A549 (cell line): Measurements from ENCODE around the gene FOS. TPM values are rescaled to one million over a fixed set of nuclear protein-coding genes. Genes with fewer than 3 reads are reported as not detected.

ENCODE experiments used
- ATAC-seq, 2 experiments: fragments of 200-7000 bp in 1 of 2; fragments of >200 bp in 1 of 2; cut with Nextera tagmentation in 1 of 2; cut with Tn5 transposase in 1 of 2; 3 replicates each; pipeline versions ENCODE4 v1.8.0 to v1.9.1; 2018 to 2020; ENCODE audit warnings: mild to moderate bottlenecking in 1 of 2, moderate library complexity in 1 of 2
- CTCF ChIA-PET: fragments of 300-600 bp; sonication (Branson Sonifier 250); formaldehyde crosslinking; extraction: SDS; loops from one replicate; lab custom pipeline; 2021; ENCODE audit warnings: antibody characterized with exemption, inconsistent platforms; lab: Yijun Ruan, JAX
- POLR2A ChIA-PET: fragments of 350-600 bp; formaldehyde crosslinking; extraction: SDS; loops from one replicate; lab custom pipeline; 2021; ENCODE audit warnings: antibody characterized with exemption, inconsistent platforms; lab: Yijun Ruan, JAX
- DNase-seq, 2 experiments: peaks; one replicate each; pipeline versions ENCODE4 v3.0.0 to v3.0.0-alpha.2; 2011 to 2016; ENCODE audit warnings: low read depth in 1 of 2, low spot score in 1 of 2
- FAIRE-seq: peaks from 2 replicates; lab custom pipeline; 2011; peaks lifted over from hg19 to GRCh38; lab: Jason Lieb, UNC
- H3K27ac ChIP-seq, 2 experiments: fragments of >200 bp; sonication (Bioruptor Twin); formaldehyde crosslinking; 3 replicates each; pipeline ENCODE4 v1.5.1; 2016 to 2017
- H3K4me1 ChIP-seq: fragments of >200 bp; sonication (Bioruptor Twin); formaldehyde crosslinking; 3 replicates; pipeline ENCODE4 v1.6.1; 2016
- H3K4me2 ChIP-seq: fragments of >200 bp; sonication (Bioruptor Twin); formaldehyde crosslinking; 3 replicates; pipeline ENCODE4 v1.6.1; 2016
- H3K4me3 ChIP-seq: fragments of >200 bp; sonication (Bioruptor Twin); formaldehyde crosslinking; 3 replicates; pipeline ENCODE4 v1.5.1; 2016
- H3K9me3 ChIP-seq: fragments of >200 bp; sonication (Bioruptor Twin); formaldehyde crosslinking; 3 replicates; pipeline ENCODE4 v1.6.1; 2016
- CBX8 ChIP-seq: fragments of 200-600 bp; sonication (generic); IDR thresholded peaks from 2 replicates; pipeline ENCODE4 v1.6.1; 2016
- CHD4 ChIP-seq: fragments of 200-600 bp; sonication (generic); IDR thresholded peaks from 2 replicates; pipeline ENCODE4 v1.6.1; 2016; ENCODE audit warnings: antibody characterized with exemption, mild to moderate bottlenecking, borderline replicate concordance
- CTCF ChIP-seq: fragments of >200 bp; sonication (Bioruptor Twin); formaldehyde crosslinking; IDR thresholded peaks from 3 replicates; pipeline ENCODE4 v1.5.1; 2016
- EHF ChIP-seq: fragments of 250-450 bp; sonication (Bioruptor Pico); IDR thresholded peaks from 2 replicates; pipeline ENCODE4 v1.5.0; 2020; ENCODE audit warnings: mild to moderate bottlenecking
- EHMT2 ChIP-seq: fragments of 200-600 bp; sonication (generic); IDR thresholded peaks from 2 replicates; pipeline ENCODE4 v1.6.1; 2016; ENCODE audit warnings: antibody characterized with exemption, low read depth, mild to moderate bottlenecking, moderate library complexity
- EP300 ChIP-seq, 2 experiments: fragments of >200 bp; sonication (Bioruptor Twin); formaldehyde crosslinking; IDR thresholded peaks; 2 replicates in 1 of 2; 3 replicates in 1 of 2; pipeline ENCODE4 v1.6.1; 2016 to 2017
- FOSB ChIP-seq: fragments of 250-450 bp; sonication (Bioruptor Pico); IDR thresholded peaks from 2 replicates; pipeline ENCODE4 v1.5.0; 2020; ENCODE audit warnings: mild to moderate bottlenecking, moderate library complexity
- FOXS1 ChIP-seq: fragments of 250-450 bp; sonication (Bioruptor Pico); IDR thresholded peaks from 2 replicates; pipeline ENCODE4 v1.5.0; 2020; ENCODE audit warnings: mild to moderate bottlenecking, moderate library complexity
- GATA3 ChIP-seq: IDR thresholded peaks from 2 replicates; pipeline ENCODE4 v1.6.1; 2012; ENCODE audit warnings: borderline replicate concordance
- HDAC2 ChIP-seq: fragments of 200-600 bp; sonication (generic); IDR thresholded peaks from 2 replicates; pipeline ENCODE4 v1.6.1; 2016
- HES2 ChIP-seq: fragments of >200 bp; sonication (Bioruptor Twin); formaldehyde crosslinking; IDR thresholded peaks from 2 replicates; pipeline ENCODE4 v1.6.1; 2016
- HEYL ChIP-seq: fragments of 250-450 bp; sonication (Bioruptor Pico); IDR thresholded peaks from 2 replicates; pipeline ENCODE4 v1.8.0; 2021; ENCODE audit warnings: mild to moderate bottlenecking, moderate library complexity
- KDM1A ChIP-seq: fragments of 200-600 bp; sonication (generic); IDR thresholded peaks from 2 replicates; pipeline ENCODE4 v1.6.1; 2016; ENCODE audit warnings: low read depth, mild to moderate bottlenecking
- KDM5A ChIP-seq: fragments of 200-600 bp; sonication (generic); IDR thresholded peaks from 2 replicates; pipeline ENCODE4 v1.6.1; 2016; ENCODE audit warnings: antibody characterized with exemption, mild to moderate bottlenecking
- MAFK ChIP-seq: fragments of 450-650 bp; IDR thresholded peaks from 2 replicates; pipeline ENCODE4 v1.6.1; 2014; ENCODE audit not compliant: partially characterized antibody
- MAX ChIP-seq: IDR thresholded peaks from 2 replicates; pipeline ENCODE4 v1.6.1; 2012
- NFE2L2 ChIP-seq: fragments of 150-350 bp; conservative IDR thresholded peaks from 2 replicates; pipeline ENCODE4 v1.6.1; 2014; ENCODE audit warnings: low read length
- PBX3 ChIP-seq: IDR thresholded peaks from 2 replicates; pipeline ENCODE4 v1.6.1; 2012
- POLR2A ChIP-seq: IDR thresholded peaks from 2 replicates; pipeline ENCODE4 v1.6.1; 2012; ENCODE audit warnings: mild to moderate bottlenecking, low read length
- POLR2AphosphoS2 ChIP-seq: conservative IDR thresholded peaks from 2 replicates; pipeline ENCODE4 v1.6.1; 2012; ENCODE audit warnings: low read length, improper control_type of control experiment, inconsistent platforms
- RAD21 ChIP-seq, 2 experiments: fragments of >200 bp in 1 of 2; sonication (Bioruptor Twin) in 1 of 2; formaldehyde crosslinking in 1 of 2; IDR thresholded peaks in 1 of 2; conservative IDR thresholded peaks in 1 of 2; 2 replicates in 1 of 2; 3 replicates in 1 of 2; pipeline ENCODE4 v1.6.1; 2012 to 2018; ENCODE audit warnings: inconsistent platforms in 1 of 2
- REST ChIP-seq: fragments of 200-600 bp; sonication (generic); IDR thresholded peaks from 2 replicates; pipeline ENCODE4 v1.6.1; 2016; ENCODE audit warnings: antibody characterized with exemption, mild to moderate bottlenecking, moderate library complexity
- RFX5 ChIP-seq: fragments of 450-650 bp; IDR thresholded peaks from 2 replicates; pipeline ENCODE4 v1.7.1; 2014; ENCODE audit warnings: antibody characterized with exemption, mild to moderate bottlenecking, moderate library complexity
- RNF2 ChIP-seq: fragments of 200-600 bp; sonication (generic); IDR thresholded peaks from 2 replicates; pipeline ENCODE4 v1.6.1; 2016; ENCODE audit warnings: low read depth, mild to moderate bottlenecking, antibody characterized with exemption, moderate library complexity, borderline replicate concordance
- SMC3 ChIP-seq: fragments of >200 bp; sonication (Bioruptor Twin); formaldehyde crosslinking; IDR thresholded peaks from 3 replicates; pipeline ENCODE4 v1.6.1; 2018; ENCODE audit warnings: inconsistent platforms
- SREBF2 ChIP-seq: fragments of 450-650 bp; IDR thresholded peaks from 2 replicates; pipeline ENCODE4 v1.6.1; 2014; ENCODE audit warnings: mild to moderate bottlenecking, moderate library complexity
- TFCP2L1 ChIP-seq: fragments of 250-450 bp; sonication (Bioruptor Pico); IDR thresholded peaks from 2 replicates; pipeline ENCODE4 v1.5.0; 2021; ENCODE audit warnings: mild to moderate bottlenecking
- TP53 ChIP-seq: fragments of 250-450 bp; sonication (Bioruptor Pico); IDR thresholded peaks from 2 replicates; pipeline ENCODE4 v1.5.0; 2021; ENCODE audit warnings: mild to moderate bottlenecking, moderate library complexity
- USF2 ChIP-seq: fragments of 450-650 bp; IDR thresholded peaks from 2 replicates; pipeline ENCODE4 v1.6.1; 2014; ENCODE audit warnings: antibody characterized with exemption
- ZC3H11A ChIP-seq: fragments of 450-650 bp; IDR thresholded peaks from 2 replicates; pipeline ENCODE4 v1.6.1; 2014; ENCODE audit warnings: antibody characterized with exemption, mild to moderate bottlenecking
- ZNF302 ChIP-seq: fragments of 250-450 bp; sonication (Bioruptor Pico); IDR thresholded peaks from 2 replicates; pipeline ENCODE4 v1.9.0; 2021; ENCODE audit warnings: inconsistent platforms, mild to moderate bottlenecking, moderate library complexity
- ZSCAN20 ChIP-seq: fragments of 250-450 bp; sonication (Bioruptor Pico); IDR thresholded peaks from 2 replicates; pipeline ENCODE4 v1.8.0; 2022; ENCODE audit warnings: mild to moderate bottlenecking, moderate library complexity
- WGBS: methylation state at CpG from one replicate; pipeline ENCODE4 v1.1.6; 2017; ENCODE audit errors: missing lambda C conversion rate; 5-methylcytosine and 5-hydroxymethylcytosine counted together
- polyA plus RNA-seq, 4 experiments: library from polyadenylated mRNA; depleted of rRNA in 3 of 4; stranded (reverse); fragments of >200 nt; fragmentation: RNase III in 1 of 4; extraction: RNeasy Plus Mini Kit Qiagen cat#74134 plus additional on column Dnase treatment in 1 of 4; gene quantifications; 2 replicates in 3 of 4; 3 replicates in 1 of 4; pipeline ENCODE4 v1.2.3, GENCODE V29; 2011 to 2017
- TF ChIP-seq, protein P1 (sequence below): fragments of 250-450 bp; sonication (Bioruptor Pico); IDR thresholded peaks from 2 replicates; pipeline ENCODE4 v1.5.0; 2020; ENCODE audit warnings: low read depth, mild to moderate bottlenecking, moderate library complexity

FOS gene
- polyA plus RNA-seq, 2 of the 4 experiments (the other 2 are of a cell fraction): 4.2 to 256 TPM

DNA sequence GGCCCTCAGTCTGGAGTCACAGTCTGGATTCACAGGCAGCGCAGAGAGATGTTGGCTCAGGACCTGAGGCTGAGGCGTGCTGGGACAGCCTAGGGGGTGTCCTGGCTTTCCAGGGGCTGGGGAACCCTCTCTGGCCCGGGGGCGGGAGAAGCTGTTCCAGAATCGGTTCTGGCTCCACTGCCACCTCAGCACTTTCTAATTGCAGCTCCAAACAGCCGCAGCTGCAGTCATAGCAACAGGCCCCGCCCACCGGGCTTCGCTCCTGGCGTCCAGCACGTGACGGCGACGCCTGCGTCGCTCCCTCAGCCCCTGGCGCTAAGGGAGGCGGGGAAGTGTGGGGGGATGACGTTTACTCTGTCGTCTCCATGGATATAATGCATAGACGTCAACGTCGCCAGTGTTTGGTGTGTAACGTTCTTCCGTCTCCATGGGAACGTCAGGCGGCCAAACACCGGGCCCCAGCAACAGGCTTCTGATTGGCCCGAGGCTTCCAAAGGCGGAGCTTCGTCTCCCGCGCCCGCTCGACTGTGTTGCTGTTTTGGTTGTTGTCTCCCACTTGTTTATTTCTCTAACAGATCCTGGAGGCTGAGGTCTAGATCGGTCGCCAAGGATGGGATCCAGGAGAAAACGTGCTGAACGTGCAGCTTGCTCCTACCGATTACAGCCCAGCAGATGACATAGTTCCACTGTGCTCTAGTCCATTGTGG, 19.7 kb upstream of the FOS start (continued):
- TF ChIP-seq PBX3 (peak; percentile 79), ZNF302 (no peak), RNF2 (no peak), EP300 (IDR thresholded peaks at IDR 0.05) (no peak), KDM1A (no peak), TFCP2L1 (no peak), MAFK (peak; percentile 100), EHF (CRISPR knock-in tag) (no peak), HEYL (CRISPR knock-in tag) (no peak), POLR2AphosphoS2 (no peak), KDM5A (no peak), MAX (peak; percentile 97), ZSCAN20 (CRISPR knock-in tag) (no peak), REST (no peak), SMC3 (no peak), FOXS1 (CRISPR knock-in tag) (no peak), FOSB (CRISPR knock-in tag) (no peak), NFE2L2 (no peak), CBX8 (no peak), HDAC2 (no peak), TP53 (CRISPR knock-in tag) (no peak), CHD4 (no peak), GATA3 (no peak; the same call in 1 of the 2 replicates)
- TF ChIP-seq, protein P1, sequence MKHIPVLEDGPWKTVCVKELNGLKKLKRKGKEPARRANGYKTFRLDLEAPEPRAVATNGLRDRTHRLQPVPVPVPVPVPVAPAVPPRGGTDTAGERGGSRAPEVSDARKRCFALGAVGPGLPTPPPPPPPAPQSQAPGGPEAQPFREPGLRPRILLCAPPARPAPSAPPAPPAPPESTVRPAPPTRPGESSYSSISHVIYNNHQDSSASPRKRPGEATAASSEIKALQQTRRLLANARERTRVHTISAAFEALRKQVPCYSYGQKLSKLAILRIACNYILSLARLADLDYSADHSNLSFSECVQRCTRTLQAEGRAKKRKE (CRISPR knock-in tag): no peak

DNA sequence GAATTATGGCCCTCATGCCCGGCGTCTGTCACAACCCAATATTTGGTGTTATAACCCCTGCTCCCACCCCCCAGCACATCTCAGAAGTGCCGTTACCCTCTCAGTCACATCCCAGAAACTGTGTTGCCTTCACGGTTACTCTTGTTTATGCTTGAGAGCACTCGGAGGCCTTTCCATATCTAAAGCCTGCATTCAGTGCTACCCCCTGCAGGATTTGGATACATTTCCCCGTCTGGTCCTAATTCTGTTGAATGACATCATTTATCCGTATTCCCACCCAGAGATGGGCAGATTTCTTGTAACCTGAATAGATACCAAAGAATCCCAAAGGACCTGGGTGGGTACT, 19.1 kb upstream of the FOS start:
- ChIA-PET POLR2A (interaction anchor here (1.0 to 2.1 kb wide), 13 partner anchors 8 to 133 kb away, joined by 3 to 16 read pairs (median 6); partner anchors contain the start of genes FOS and NEK9), CTCF (interaction anchor here (0.6 to 1.9 kb wide), 9 partner anchors 9 to 73 kb away, joined by 3 to 10 read pairs (median 5); no protein-coding TSS in a partner anchor)
- 33% methylated on average over 7 of the region's 7 CpGs for WGBS
- peak in 1 of 2 experiments; percentile 42 for DNase-seq
- Histone ChIP-seq H3K4me1 (peaks cover 23% of the 10 kb centered on the region), H3K27ac (peak overlapping the region; percentile 67 to 88), H3K4me2 (peak overlapping the region; percentile 81), H3K4me3 (peak overlapping the region; percentile 37), H3K9me3 (no peaks in the 10 kb centered on the region)
- peak in 1 of 2 experiments; percentile 38; a peak in 3 of 6 replicates for ATAC-seq
- no peak for FAIRE-seq
- TF ChIP-seq CTCF: no peak
- TF ChIP-seq RAD21 (conservative IDR thresholded peaks at IDR 0.05 in 1 of 2, IDR thresholded peaks at IDR 0.05 in 1 of 2): no peak
- TF ChIP-seq RFX5: no peak
- no peak for TF ChIP-seq HES2
- peak; percentile 82; the same call in 1 of the 2 replicates for TF ChIP-seq EHF (CRISPR knock-in tag)
- no peak for TF ChIP-seq EHMT2
- TF ChIP-seq POLR2A: no peak
- TF ChIP-seq POLR2AphosphoS2: no peak
- no peak for TF ChIP-seq MAFK
- TF ChIP-seq KDM1A: no peak
- TF ChIP-seq ZSCAN20 (CRISPR knock-in tag): no peak
- TF ChIP-seq ZC3H11A: no peak
- TF ChIP-seq SREBF2: no peak
- TF ChIP-seq USF2: no peak
- no peak for TF ChIP-seq CBX8
